NCI-H1436 treated with DMSO at 0.1 percent for 48 hours (cell line): ENCODE data around the gene COX8C.
"Not testable (repeated sequence)": the region's sequence is repeated elsewhere in the genome, so short reads cannot be mapped to it uniquely, and the experiment has no call there.

Experiments used
- DNase-seq: peaks from one replicate; lab custom pipeline; 2025; lab: John Stamatoyannopoulos, UW

COX8C gene

DNA sequence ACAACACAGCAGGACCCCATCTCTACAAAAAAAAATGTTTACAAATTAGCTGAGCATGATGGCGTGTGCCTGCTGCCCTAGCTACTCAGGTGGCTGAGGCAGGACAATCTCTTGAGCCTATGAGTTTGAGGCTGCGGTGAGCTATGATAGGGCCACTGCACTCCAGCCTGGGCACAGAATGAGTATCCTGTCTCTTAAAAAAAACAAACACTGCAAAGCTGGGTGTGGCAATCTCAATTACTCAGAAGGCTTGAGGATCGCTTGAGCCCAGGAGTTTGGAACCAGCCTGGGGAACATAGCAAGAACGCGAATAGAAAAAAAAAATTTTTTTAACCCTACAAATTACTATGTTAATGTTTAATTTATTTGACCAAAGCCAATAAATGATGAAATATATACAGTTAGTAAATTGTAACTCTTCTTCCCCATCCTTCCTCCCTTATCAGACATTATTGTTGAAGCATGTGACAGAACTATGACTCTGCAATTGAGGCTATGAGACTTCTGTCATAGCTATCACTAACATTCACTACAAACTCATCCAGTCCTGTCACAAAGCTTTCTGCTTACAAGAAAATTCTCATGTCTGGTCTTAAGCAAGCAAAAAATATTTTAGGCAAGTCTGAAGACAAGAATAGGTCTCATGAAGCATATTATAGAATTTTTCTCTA lies 23.9 kb upstream of the COX8C start:
- DNase-seq: no peak

DNA sequence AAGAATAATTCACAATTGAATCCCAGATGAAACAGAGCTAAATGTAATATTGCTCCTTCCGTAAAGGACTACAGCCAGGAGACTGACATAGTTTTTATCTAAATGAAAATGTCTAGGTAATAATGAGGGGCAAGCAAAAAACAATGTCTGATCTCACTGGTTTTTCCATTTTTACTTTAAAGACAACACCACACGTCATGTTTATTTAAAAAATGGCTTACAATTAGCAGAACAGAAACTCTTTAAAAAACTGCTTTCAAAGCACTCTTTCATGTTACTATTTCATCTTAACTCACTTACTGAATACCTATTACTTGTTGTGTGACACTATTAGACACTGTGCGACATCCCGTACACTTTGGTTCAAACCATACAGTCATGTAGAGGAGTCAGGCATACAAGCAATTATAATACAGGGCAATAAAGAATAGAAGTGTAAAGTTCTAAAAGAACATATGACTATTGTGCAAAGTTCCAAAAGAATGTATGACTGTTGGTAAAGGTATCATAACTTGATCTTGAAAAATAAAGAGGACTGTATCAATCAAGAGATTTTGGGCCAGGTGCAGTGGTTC lies 23.3 kb upstream of the COX8C start:
- DNase-seq: no peak

DNA sequence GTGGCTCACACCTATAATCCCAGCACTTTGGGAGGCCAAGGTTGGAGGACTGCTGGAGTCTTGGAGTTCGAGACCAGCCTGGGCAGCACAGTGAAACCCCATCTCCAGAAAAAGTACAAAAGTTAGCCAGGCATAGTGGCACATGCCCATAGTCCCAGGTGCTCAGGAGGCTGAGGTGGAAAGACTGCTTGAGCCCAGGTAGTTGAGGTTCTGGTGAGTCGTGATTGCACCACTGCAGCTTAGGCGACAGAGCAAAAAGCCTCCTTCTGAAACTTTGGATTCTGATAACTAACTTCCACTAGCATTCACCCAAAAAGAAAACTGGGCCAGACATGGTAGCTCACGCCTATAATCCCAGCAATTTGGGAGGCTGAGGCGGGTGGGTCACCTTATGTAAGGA lies 20.8 kb upstream of the COX8C start:
- DNase-seq: no peak

DNA sequence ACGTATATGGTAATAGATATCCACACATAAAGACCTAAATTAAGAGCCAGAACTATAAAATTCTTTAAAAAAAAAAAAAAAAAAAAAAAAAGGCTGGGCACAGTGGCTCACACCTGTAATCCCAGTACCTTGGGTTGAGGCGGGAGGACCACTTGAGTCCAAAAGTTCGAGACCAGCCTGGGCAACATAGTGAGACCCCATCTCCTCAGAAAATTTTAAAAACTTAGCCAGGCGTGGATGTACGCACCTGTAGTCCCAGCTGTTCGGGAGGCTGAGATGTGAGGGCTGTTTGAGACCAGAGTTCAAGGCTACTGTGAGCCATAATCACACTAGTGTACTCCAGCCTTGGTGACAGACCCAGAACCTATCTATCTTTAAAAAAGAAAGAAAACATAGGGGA lies 18.4 kb upstream of the COX8C start:
- no peak for DNase-seq

DNA sequence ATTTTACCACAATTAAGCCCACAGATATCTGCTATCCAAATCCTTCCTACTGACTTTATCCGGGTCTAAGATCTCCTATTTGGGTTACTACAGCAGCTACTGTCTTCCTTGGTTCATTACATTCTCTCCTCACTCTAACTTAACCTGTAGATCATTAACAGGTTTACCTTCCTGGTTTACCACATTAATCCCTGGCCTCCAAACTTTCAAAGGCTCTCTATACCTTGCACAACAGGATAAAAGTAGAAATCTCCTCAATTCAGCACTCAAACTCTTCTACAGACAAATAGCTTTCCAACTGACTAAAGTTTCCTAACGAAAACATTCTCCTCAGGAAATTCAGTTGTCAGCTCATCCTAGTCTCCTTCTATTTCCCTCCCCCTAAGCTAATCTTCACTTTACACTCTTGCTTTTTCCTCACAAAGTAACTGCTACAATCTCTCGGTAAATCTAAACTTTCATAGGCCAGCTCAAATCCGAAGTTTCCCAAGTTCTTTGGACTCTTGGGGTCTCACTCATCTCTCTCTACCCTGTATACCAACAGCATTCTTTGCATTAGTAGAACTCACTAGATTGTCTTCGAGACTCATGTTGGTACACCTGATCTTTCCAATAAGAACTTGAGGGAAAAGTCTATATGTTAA lies 16.9 kb upstream of the COX8C start:
- no peak for DNase-seq

DNA sequence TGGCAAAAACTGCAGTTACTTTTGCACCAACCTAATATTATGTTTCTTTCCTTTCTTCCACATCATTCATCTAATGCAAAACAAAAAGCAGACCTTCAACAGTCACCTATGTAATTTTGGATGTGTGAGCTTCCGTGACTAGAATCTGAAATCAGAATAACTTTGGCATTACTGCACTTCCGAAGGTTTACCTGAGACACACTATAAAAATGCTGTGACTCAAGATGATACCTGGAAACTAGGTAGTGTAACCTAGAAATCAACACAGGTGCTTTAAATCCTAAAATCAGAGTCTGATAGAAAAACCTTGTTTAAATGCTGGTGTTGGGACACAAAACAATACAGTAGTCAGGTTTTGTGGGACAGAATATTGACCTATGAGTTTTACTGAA lies 16.4 kb upstream of the COX8C start:
- no peak for DNase-seq

DNA sequence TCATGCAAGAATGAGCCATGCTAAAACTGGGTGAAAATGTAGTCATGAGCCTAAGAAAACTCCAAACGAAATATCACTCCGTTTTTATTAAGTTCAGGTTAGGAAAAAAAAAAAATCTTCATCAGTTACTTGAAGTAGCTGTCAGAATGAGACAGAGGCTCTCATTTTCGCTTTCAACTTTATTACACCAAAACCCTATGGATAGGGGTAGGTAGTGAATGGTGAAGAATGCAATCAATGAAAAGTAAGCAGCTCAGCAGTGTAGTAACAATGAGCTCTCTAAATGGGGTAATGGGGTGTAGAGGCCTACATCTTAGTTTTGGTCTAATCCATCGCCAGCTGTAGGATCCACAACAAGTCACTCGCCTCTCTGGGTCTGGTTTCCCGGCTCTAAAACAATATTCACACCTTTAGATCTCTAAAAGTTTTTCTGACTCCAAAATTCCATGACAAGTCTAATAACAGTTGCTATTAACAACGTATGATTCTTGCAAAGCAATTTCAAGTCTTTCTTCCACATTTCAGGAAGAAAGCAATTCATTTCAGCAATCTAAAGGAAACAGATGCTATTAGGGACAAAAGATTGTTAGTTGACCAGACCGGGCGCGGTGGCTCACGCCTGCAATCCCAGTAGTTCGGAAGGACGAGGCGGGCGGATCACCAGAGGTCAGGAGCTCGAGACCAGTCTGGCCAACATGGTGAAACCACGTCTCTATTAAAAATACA lies 15.8 kb upstream of the COX8C start:
- DNase-seq: no peak

DNA sequence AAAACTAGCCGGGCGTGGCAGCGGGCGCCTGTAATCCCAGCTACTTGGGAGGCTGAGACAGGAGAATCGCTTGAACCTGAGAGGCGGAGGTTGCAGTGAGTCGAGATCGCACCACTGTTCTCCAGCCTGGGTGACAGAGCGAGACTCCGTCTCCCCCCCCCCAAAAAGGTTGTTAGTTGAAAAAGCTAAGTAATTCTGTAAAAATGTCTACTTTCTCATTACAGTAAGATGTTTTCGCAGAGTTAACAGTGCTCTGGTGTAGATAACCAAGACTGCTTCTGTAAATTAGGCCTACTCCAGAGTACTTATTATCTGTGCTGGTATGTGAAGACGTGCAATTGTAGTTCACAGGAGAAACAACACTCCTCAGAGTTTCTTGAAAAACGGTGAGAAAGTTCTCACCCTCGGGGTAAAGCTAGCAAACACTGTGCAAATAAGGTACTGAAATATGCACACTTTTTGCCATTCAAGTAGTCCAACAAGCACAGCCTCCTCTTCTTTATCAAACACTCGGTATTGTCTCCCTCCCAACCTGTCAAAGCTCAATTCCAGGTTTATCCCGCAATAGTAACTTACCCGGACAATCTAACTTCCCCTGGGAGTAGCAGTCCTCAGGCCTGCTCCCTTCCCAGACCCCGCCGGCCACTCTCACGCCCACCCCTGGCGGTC lies 15.1 kb upstream of the COX8C start:
- no peak for DNase-seq

DNA sequence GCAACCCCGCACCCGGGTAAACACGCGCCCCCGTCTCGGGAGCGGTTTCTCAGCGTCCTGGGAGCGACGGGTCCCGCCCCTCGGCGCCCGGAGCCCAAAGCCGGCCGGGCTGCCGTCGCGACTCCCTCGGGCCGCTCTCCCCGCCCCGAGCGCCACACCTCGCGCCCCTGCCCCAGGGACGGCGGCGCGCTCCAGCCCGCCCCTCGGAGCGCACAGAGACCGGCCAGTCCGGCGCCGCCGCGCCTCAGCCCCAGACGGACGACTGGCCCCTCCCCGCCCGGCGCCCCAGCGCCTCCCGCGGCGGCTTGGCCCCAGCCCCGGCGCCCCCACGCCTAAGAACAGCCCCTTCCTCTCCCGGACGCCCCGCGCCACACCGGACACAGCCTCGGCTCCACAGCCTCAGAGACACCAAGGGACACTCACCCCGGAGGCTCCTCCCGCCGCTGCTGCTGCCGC lies 14.6 kb upstream of the COX8C start:
- no peak for DNase-seq

DNA sequence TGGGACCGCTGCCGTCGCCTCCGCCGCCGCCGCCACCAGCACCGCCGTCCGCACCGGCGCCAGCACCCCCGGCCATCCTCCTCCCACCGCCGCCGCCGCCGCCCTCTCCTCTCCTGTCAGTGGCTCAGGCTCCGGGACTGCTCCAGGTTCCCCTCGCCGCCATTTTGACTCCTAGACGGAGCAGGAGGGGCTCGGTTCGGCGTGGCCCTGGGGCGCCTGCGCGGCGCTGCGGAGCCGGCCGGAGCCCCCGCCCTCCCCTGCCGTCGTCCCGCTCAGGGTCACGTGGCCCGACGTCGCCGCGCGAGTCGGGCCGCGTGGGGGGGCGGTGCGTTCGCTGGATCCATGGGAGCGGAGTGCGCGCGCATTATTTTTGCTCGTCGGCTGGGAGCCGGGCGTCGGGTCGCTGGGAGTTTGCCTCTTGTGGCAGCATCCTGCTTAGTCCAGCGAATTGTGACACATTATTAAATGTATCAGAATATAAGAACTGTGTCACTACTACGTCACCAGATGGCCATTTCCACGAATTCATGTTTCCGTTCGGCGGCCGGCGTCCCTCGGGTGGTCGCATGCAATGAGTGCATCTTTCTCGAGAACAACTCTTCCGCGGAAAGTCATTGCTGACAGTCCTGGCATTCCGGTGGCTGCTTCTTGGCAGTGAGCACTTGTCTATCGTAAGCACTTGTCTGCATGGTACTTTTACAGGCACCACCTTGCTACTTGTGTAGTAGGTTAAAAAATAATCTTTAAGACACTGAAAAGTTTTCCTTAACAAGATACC lies 13.9 kb upstream of the COX8C start, which contains the start of gene BTBD7:
Gene BTBD7, minus strand, starts transcription at position 184 of the 778 bp plus-strand sequence. CDS start 36,985 bp downstream, outside the sequence.
- DNase-seq: peak; percentile 46

DNA sequence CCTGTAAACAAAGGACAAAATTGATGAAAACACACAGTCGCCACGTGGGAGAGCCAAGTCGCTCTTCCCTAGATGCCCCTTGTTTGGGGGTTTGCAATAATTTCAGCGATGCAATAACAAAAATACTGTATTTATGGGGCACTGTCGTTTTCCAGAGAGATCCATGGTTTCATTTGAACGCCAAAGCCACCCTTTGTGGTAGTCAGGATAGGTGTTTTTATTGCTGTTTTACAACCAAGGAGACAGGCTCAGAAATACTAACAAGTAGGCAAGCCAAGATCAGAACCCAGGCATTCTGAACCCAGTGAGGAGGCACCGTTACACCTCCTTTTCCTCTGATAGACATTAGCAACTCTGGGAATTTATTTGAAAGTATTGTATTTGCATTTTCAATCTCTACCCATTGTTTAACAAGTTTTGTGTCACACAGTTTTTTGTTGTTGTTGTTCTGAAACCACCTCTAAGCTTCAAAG lies 13.3 kb upstream of the COX8C start:
- no peak for DNase-seq

DNA sequence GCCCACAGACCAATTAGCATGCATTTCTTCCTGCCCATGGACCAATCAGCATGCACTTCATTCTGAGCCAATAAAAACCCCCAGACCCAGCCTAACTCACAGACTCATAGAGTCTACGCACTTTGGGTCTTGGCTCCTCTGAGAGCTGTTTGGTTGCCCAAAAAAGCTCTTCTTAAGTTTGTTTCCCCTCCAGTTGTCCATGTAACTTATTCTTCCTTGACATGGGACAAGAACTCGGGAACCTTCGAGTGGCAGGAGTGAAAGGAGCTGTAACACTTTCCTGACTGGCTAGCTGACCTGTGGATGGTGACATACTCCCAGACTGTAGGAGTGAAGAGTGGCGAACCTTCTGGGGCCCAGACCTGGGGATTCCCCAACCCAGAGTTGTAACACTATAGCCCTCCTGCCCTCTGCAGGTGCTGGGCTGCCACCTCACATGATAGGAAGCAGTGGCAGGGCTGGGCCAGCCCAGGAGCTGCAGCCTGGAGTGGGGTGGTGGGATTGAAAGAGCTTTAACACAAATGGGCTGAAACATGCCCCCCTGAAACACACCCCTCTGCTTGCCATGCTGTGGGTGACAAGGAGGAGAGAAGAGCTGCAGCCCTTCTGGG lies 9.7 kb upstream of the COX8C start:
- no peak for DNase-seq

DNA sequence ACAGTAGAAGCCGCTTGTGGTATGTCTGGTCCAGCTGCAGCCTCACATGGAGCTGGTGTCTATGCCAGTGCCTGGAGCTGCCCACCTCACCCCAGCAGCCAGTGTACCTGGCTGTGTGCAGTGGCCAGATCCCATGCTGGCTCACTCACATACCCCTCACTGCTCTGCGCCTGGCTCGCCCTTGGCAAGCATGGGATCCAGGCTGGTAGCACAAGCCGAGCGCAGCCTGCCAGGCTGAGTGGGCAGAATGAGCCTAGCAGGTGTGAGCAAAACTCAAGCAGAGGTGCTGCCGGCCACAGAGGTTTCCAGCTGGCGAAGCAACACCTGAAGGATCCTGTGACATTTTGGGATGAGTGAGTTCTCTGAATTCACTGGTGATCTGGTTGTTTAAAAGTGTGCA lies 9.1 kb upstream of the COX8C start:
- DNase-seq: no peak

DNA sequence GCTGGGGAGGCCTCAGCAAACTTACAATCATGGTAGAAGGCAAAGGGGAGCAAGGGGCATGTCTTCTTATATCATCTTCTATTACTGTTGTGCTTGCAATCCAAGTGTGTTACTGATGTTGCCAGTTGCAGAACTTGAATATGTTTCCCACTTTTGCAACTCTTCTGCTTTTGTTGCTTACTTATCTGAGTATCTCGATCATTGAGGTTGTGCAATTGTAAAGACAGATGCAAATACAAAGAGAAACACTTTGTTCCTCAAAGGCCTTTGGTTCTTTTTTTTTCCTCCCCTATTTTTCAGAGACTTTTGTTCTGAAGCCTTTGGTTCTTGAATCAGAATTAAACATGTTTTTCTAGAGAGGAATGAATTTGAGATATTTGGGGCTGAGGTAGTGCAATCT lies 3.7 kb upstream of the COX8C start:
- no peak for DNase-seq

DNA sequence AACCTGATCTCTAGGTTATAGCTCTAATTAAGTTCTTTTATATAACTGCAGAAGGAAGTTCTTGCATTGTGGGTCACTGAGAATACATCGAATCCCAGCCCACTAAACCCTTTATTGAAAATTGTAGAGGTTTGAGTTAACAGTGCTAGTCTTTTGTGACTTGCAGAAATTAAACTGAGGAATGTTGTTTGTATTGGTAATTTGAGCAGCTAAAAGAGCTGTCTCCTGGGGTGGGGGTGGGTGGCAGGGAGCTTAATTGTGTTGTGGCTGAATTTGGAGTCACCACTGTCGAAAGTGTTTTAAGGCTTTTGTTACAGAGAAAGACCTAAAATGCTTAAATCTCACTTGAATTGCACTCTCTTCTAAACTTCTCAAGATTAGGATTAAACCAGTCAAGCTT lies 3.2 kb upstream of the COX8C start:
- peak; percentile 43 for DNase-seq

DNA sequence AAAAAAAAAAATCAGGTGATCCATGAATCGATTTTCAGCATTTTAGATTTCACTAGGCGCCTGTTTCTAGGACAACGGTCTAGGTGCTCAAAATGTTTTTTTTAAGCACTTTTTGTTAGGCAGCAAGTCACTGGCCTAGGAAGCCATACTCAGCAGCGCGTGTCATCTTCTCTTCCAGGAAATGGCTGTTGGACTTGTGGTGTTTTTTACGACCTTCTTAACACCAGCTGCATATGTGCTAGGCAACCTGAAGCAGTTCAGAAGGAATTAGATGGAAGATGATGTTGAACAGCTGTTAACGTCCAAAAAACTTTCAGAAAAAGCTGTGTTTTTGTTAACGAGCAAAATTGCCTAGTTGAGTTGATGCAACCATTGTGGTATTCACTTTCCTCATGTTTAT lies 868 bp downstream of the COX8C start:
- DNase-seq: no peak

DNA sequence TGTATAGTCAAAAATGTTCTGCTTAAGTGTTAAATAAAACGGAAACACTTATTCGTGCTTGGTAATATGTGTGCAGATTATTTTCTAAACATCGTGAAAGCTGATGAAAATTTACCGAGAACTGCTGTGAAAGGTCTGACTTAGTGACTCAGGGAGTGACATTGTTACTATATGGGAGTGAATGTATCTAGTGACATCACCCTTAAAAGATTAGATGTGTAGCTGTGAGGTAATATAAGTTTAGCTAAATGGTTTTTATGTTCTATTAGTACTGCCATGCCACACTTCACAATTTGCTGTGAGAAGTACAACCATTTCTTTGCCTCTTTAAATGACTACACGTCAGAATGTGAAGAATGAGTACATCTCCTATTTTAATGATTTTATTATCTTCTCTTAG lies 1.3 kb downstream of the COX8C start:
- no peak for DNase-seq

DNA sequence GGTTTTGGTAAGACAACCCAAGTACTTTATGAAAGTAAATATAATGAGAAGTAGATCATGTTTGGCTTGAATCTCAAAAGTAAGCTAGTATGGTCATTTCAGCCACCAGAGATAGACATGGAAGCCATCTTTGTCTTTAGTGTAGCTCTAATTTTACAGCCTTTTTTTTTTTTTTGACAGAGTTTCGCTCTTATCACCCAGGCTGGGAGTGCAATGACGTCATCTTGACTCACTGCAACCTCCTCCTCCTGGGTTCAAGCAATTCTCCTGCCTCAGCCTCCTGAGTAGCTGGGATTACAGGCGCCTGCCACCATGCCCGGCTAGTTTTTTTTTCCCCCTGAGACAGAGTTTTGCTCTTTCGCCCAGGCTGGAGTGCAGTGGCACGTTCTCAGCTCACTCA lies 7.9 kb downstream of the COX8C start:
- DNase-seq: not testable (repeated sequence)

DNA sequence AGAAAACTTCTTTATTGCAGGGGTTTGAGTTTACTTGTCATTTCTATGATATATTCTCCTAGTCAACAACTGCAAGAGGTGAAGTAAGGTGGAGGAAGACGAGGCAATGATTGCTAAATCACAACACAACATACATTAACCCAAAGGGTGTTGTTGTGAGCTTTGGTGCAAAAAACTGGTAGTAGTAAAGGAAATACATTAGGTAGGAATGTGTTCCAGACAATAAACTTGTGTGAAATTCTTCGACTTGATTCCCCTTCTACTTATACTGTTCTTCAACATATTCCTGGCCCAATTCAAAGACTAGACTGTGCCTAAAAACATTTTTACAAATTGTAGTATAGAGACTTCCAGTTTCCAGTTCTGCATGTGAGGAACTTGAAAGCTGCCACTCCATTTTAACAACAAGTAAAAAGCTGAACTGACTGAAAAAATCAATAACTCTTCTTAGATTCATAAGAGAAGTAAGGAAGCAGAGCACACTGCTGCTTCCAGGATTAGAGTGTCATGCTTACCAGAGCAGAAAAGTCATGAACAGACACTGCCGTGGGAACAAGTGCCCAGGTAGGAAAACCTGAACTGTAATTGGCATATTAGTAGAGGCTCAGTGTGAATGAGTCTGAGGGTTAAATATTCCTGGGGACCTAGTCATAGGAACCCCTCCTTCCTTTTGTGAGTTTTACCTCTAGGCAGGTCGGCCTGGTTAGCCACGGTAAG lies 22.2 kb downstream of the COX8C start:
- no peak for DNase-seq

DNA sequence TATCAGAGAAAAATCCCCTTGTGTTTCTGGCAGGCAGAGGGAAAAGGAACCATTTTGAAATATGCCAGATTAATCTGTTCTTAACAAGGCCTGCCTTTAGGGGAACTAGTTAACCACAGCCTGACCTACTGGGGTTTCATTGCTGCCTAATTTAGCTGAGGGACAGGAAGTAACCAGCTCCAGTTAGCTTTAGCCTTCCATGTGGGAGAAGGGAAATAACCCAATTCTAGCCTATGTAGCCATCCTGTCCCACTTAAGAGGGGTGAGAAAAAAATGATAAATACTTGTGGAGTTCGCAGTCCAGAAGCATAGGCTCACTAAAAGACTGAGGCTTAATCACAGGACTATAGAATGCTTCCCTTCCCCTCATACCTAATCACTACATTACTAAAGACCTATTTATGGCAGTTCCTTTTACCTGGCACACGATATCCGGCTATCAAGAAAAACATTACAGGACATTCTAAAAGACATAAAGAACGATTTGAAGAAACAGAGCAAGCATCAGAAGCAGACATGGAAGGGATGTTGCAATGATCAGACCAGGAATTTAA lies 22.8 kb downstream of the COX8C start:
- no peak for DNase-seq
